Thyroid gland (tissue), 4 donors: ENCODE measurements around the gene OTUD7B. TPM values are rescaled to one million over a fixed set of nuclear protein-coding genes. Genes with fewer than 3 reads are reported as not detected.

Experiments used
- DNase-seq, 2 donors: peaks; one replicate each; pipeline ENCODE4 v3.0.0-alpha.2; 2019
- H3K27ac ChIP-seq, 3 donors: fragments of 200-600 bp; sonication (generic); 1 replicate in 2 of 3; 2 replicates in 1 of 3; pipeline ENCODE4 v1.5.1; 2016 to 2019; ENCODE audit warnings: mild to moderate bottlenecking in 1 of 3, moderate library complexity in 1 of 3
- H3K27me3 ChIP-seq: fragments of 200-600 bp; sonication (generic); one replicate; pipeline ENCODE4 v1.5.1; 2019
- H3K36me3 ChIP-seq, 2 donors: fragments of 200-600 bp; sonication (generic); one replicate each; pipeline ENCODE4 v1.5.1; 2016 to 2019
- H3K4me1 ChIP-seq, 2 donors: fragments of 200-600 bp; sonication (generic); one replicate each; pipeline ENCODE4 v1.5.1; 2017 to 2019
- H3K4me3 ChIP-seq, 3 donors: fragments of 200-600 bp; sonication (generic); replicated peaks in 1 of 3; 1 replicate in 2 of 3; 2 replicates in 1 of 3; pipeline ENCODE4 v1.5.1; 2016; ENCODE audit warnings: mild to moderate bottlenecking in 1 of 3
- H3K9me3 ChIP-seq: fragments of 200-600 bp; sonication (generic); one replicate; pipeline ENCODE4 v1.5.1; 2017
- POLR2A ChIP-seq, 2 donors: fragments of 450-650 bp; IDR thresholded peaks; one replicate each; pipeline ENCODE4 v1.6.1; 2017; ENCODE audit warnings: antibody characterized with exemption in 2 of 2, mild to moderate bottlenecking in 2 of 2, moderate library complexity in 1 of 2
- WGBS, 2 donors: methylation state at CpG; one replicate each; pipeline ENCODE4 v1.1.5; 2017; 5-methylcytosine and 5-hydroxymethylcytosine counted together
- intact Hi-C: fragments of 100-400 bp; cut with DNase I; formaldehyde crosslinking; loops from one replicate; pipeline ENCODE4 v1.15.1; 2023
- total RNA-seq, 4 donors: library from RNA; depleted of rRNA; stranded (reverse); fragments of >200 nt; gene quantifications; one replicate each; pipeline ENCODE4 v1.2.3, GENCODE V29; 2016
- TF ChIP-seq, protein P1 (sequence below), 6 experiments: fragments of 200-600 bp in 3 of 6; fragments of 450-650 bp in 3 of 6; sonication (generic) in 3 of 6; IDR thresholded peaks; one replicate each; pipeline ENCODE4 v1.5.1; 2016 to 2019; ENCODE audit warnings: antibody characterized with exemption in 6 of 6, mild to moderate bottlenecking in 2 of 6, inconsistent platforms in 1 of 6, moderate library complexity in 1 of 6

The OTUD7B gene
- total RNA-seq, 4 donors from 2014 or later: 15.9 to 39.2 (median 23.2) TPM

GRCh38 chr1:150051089-150051373 lies 40.5 kb upstream of the OTUD7B start:
- no peak overlapping the region for H3K4me3 ChIP-seq
- intact Hi-C loops: loop anchor here (5.0 kb wide), 1 partner anchor 89 kb away; no protein-coding TSS in a partner anchor
- TF ChIP-seq POLR2A (IDR thresholded peaks at IDR 0.05): no peak
- TF ChIP-seq, protein P1, sequence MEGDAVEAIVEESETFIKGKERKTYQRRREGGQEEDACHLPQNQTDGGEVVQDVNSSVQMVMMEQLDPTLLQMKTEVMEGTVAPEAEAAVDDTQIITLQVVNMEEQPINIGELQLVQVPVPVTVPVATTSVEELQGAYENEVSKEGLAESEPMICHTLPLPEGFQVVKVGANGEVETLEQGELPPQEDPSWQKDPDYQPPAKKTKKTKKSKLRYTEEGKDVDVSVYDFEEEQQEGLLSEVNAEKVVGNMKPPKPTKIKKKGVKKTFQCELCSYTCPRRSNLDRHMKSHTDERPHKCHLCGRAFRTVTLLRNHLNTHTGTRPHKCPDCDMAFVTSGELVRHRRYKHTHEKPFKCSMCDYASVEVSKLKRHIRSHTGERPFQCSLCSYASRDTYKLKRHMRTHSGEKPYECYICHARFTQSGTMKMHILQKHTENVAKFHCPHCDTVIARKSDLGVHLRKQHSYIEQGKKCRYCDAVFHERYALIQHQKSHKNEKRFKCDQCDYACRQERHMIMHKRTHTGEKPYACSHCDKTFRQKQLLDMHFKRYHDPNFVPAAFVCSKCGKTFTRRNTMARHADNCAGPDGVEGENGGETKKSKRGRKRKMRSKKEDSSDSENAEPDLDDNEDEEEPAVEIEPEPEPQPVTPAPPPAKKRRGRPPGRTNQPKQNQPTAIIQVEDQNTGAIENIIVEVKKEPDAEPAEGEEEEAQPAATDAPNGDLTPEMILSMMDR (IDR thresholded peaks at IDR 0.05): no peak
- 38 to 53% methylated on average over 7 of the region's 7 CpGs for WGBS, 2 donors
- H3K27ac ChIP-seq: no peak overlapping the region
- DNase-seq: peak in 1 of 2 donors; percentile 2
- no peaks in the 10 kb centered on the region for H3K9me3 ChIP-seq
- no peaks in the 10 kb centered on the region for H3K27me3 ChIP-seq
- no peaks in the 10 kb centered on the region for H3K36me3 ChIP-seq
- no peaks in the 10 kb centered on the region for H3K4me1 ChIP-seq

- no peak overlapping the region for H3K4me3 ChIP-seq
- H3K27ac ChIP-seq: no peak overlapping the region
- no peaks in the 10 kb centered on the region for H3K27me3 ChIP-seq
- no peaks in the 10 kb centered on the region for H3K36me3 ChIP-seq
- no peaks in the 10 kb centered on the region for H3K9me3 ChIP-seq
- no peaks in the 10 kb centered on the region for H3K4me1 ChIP-seq
- intact Hi-C loops: loop anchor here (5.0 kb wide), 1 partner anchor 88 kb away; no protein-coding TSS in a partner anchor
- DNase-seq: no peak
- 91 to 92% methylated on average over 2 of the region's 2 CpGs for WGBS, 2 donors
- TF ChIP-seq, protein P1 (IDR thresholded peaks at IDR 0.05): no peak
- no peak for TF ChIP-seq POLR2A (IDR thresholded peaks at IDR 0.05)
Observed at GRCh38 chr1:150049926-150050325, 39.4 kb upstream of the OTUD7B start.

GRCh38 chr1:150034336-150034735 lies 23.8 kb upstream of the OTUD7B start:
- H3K36me3 ChIP-seq: no peaks in the 10 kb centered on the region
- H3K9me3 ChIP-seq: no peaks in the 10 kb centered on the region
- DNase-seq: no peak
- TF ChIP-seq, protein P1 (IDR thresholded peaks at IDR 0.05): no peak
- TF ChIP-seq POLR2A (IDR thresholded peaks at IDR 0.05): no peak
- no peak overlapping the region for H3K27ac ChIP-seq
- H3K27me3 ChIP-seq: no peaks in the 10 kb centered on the region
- intact Hi-C loops: no loop called here
- no peak overlapping the region for H3K4me3 ChIP-seq
- H3K4me1 ChIP-seq: no peaks in the 10 kb centered on the region

DNA sequence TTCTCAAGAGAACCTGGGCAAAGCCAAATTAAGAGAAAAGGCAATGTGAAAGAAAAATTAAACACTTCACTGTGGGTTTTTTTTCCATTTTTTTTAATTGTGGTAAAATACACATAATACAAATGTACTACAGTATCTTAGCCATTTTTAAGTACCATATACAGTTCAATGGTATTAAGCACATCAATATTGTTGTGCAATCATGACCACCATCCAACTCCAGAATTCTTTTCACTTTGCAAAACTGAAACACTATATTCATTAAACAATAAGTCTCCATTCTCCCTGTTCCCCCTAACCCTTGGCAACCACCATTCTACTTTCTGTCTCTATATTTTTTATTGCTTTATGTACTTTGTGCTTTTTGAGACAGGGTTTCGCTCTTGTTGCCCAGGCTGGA lies 17.8 kb upstream of the OTUD7B start:
- Histone ChIP-seq H3K9me3 (no peaks in the 10 kb centered on the region), H3K4me1 (no peaks in the 10 kb centered on the region), H3K36me3 (no peaks in the 10 kb centered on the region), H3K27ac (no peak overlapping the region), H3K4me3 (no peak overlapping the region), H3K27me3 (no peaks in the 10 kb centered on the region)
- 98 to 100% methylated on average over 1 of the region's 1 CpG for WGBS, 2 donors
- intact Hi-C loops: no loop called here
- TF ChIP-seq, protein P1 (IDR thresholded peaks at IDR 0.05): no peak
- TF ChIP-seq POLR2A (IDR thresholded peaks at IDR 0.05): no peak
- no peak for DNase-seq

DNA sequence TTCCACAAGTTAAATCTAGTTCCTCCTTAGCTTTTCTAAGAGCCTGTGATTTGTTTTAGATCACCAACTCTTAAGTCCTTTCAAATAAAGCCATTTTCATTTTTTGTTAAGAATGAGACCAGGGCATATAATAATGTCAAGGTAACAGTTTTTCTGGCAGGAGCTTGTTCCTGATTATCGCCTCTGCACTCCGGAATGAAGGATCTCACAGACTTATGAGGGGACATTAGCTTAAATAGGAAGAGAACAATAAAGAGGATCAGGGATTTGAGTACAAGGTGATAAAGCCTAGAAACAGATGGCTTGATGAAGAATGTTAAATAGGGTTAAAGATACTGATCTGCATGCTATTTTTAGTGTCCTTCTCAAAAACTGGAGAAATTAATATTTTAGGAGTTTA lies 13.6 kb upstream of the OTUD7B start:
- intact Hi-C loops: no loop called here
- WGBS, 2 donors: 92% methylated on average over 2 of the region's 2 CpGs
- Histone ChIP-seq H3K4me1 (no peaks in the 10 kb centered on the region), H3K27ac (no peak overlapping the region), H3K4me3 (no peak overlapping the region), H3K36me3 (no peaks in the 10 kb centered on the region), H3K9me3 (no peaks in the 10 kb centered on the region), H3K27me3 (no peaks in the 10 kb centered on the region)
- DNase-seq: no peak
- TF ChIP-seq POLR2A (IDR thresholded peaks at IDR 0.05): no peak
- TF ChIP-seq, protein P1 (IDR thresholded peaks at IDR 0.05): no peak
